Psoas muscle (tissue), 8 donors: ENCODE data around the gene MACROH2A1. TPM values are rescaled to one million over a fixed set of nuclear protein-coding genes. Genes with fewer than 3 reads are reported as not detected.

Experiments
- ATAC-seq, 4 donors: fragments of 200-7000 bp; cut with Tn5 transposase; one replicate each; pipeline ENCODE4 v1.9.1; 2020; ENCODE audit warnings: moderate library complexity in 3 of 4, mild to moderate bottlenecking in 2 of 4
- DNase-seq, 2 donors: peaks; one replicate each; pipeline ENCODE4 v3.0.0-alpha.2; 2020
- H3K27ac ChIP-seq: fragments of 200-600 bp; one replicate; pipeline ENCODE4 v1.8.0; 2022
- H3K27me3 ChIP-seq, 3 donors: fragments of 200-600 bp in 1 of 3; one replicate each; pipeline versions ENCODE4 v1.6.1 to v1.8.0; 2013 to 2022; ENCODE audit warnings: low read length in 2 of 3, mild to moderate bottlenecking in 2 of 3, moderate library complexity in 1 of 3; ENCODE audit not compliant: insufficient read depth in 3 of 3
- H3K36me3 ChIP-seq, 2 donors: fragments of 200-600 bp in 1 of 2; one replicate each; pipeline versions ENCODE4 v1.6.1 to v1.8.0; 2013 to 2022; ENCODE audit warnings: low read depth in 1 of 2, mild to moderate bottlenecking in 1 of 2, moderate library complexity in 1 of 2; ENCODE audit not compliant: insufficient read depth in 1 of 2
- H3K4me1 ChIP-seq: fragments of 200-600 bp; one replicate; pipeline ENCODE4 v1.8.0; 2022
- H3K4me3 ChIP-seq: fragments of 200-600 bp; one replicate; pipeline ENCODE4 v1.8.0; 2022; ENCODE audit warnings: mild to moderate bottlenecking
- H3K9me3 ChIP-seq: fragments of 200-600 bp; one replicate; pipeline ENCODE4 v1.8.0; 2022
- CTCF ChIP-seq: fragments of 200-600 bp; IDR thresholded peaks from one replicate; pipeline ENCODE4 v1.8.0; 2022; ENCODE audit warnings: antibody characterized with exemption
- WGBS, 3 donors: extraction: QIAGEN DNeasy Blood & Tissue Kit; methylation state at CpG; one replicate each; pipeline versions ENCODE4 v1.1.6 to v1.1.7; 2013; 5-methylcytosine and 5-hydroxymethylcytosine counted together
- intact Hi-C, 2 donors: fragments of 100-400 bp; cut with DNase I; formaldehyde crosslinking; loops; one replicate each; pipeline versions ENCODE4 v1.11.0 to v1.14.2; 2022
- polyA plus RNA-seq, 3 donors: library from polyadenylated mRNA; stranded (reverse); fragments of 200-250 nt; gene quantifications; one replicate each; pipeline ENCODE4 v1.2.3, GENCODE V29; 2013
- total RNA-seq, 4 donors: library from RNA; stranded (reverse); fragmentation: NEBNext Ultra II Directional in 2 of 4; extraction: Animal tissue kit (Norgen Biotek cat#: 25700) in 2 of 4; gene quantifications; one replicate each; pipeline versions ENCODE4 v1.2.1 to v1.2.4, GENCODE V29; 2021 to 2023
- donor health status: healthy with polysubstance abuse.
- donor health status: DM: no; HTN: no; CAD: no; lungs with moderate emphysema.
- donor health status: Bipolar disorder and iron deficiency.
- donor health status: healthy.
- donor health status: DM: yes; HTN: yes; CAD: no.
- donor health status: DM: no; HTN: no; CAD: no.
- donor health status: DM: no; HTN: no; CAD: no.
- donor health status: DM: yes; HTN: yes; CAD: no.

Gene MACROH2A1
- total and polyA plus RNA-seq, 7 donors, result 57.8 to 127 (median 85.7) TPM

GRCh38 chr5:135393229-135393628 lies 5.8 kb downstream of the MACROH2A1 start:
- intact Hi-C loops, result no loop called here
- TF ChIP-seq CTCF, result no peak
- peaks cover 0 to 9% of the 10 kb centered on the region in 2 donors for H3K36me3 ChIP-seq
- no peaks in the 10 kb centered on the region for H3K27me3 ChIP-seq
- H3K4me1 ChIP-seq, result peaks cover 82% of the 10 kb centered on the region
- ATAC-seq, result no peak
- H3K4me3 ChIP-seq, result no peak overlapping the region
- DNase-seq, result no peak
- H3K9me3 ChIP-seq, result no peaks in the 10 kb centered on the region
- WGBS, 3 donors, result 84 to 89% (median 88%) methylated on average over 1 of the region's 1 CpG
- H3K27ac ChIP-seq, result no peak overlapping the region

GRCh38 chr5:135392256-135392655 lies 6.8 kb downstream of the MACROH2A1 start:
- Histone ChIP-seq H3K4me1 (peaks cover 79% of the 10 kb centered on the region), H3K36me3 (peaks cover 0 to 17% of the 10 kb centered on the region in 2 donors), H3K27me3 (no peaks in the 10 kb centered on the region), H3K9me3 (no peaks in the 10 kb centered on the region), H3K4me3 (no peak overlapping the region), H3K27ac (peak overlapping the region; percentile 14)
- 63 to 91% (median 88%) methylated on average over 2 of the region's 2 CpGs for WGBS, 3 donors
- peak in 3 of 4 donors; percentile 30 to 55 (median 33) for ATAC-seq
- intact Hi-C loops, result no loop called here
- TF ChIP-seq CTCF, result no peak
- no peak for DNase-seq

GRCh38 chr5:135391869-135392255 lies 7.2 kb downstream of the MACROH2A1 start:
- Histone ChIP-seq H3K27ac (peak overlapping the region; percentile 14), H3K4me3 (no peak overlapping the region), H3K27me3 (no peaks in the 10 kb centered on the region), H3K36me3 (peaks cover 0 to 17% of the 10 kb centered on the region in 2 donors), H3K9me3 (no peaks in the 10 kb centered on the region), H3K4me1 (peaks cover 79% of the 10 kb centered on the region)
- DNase-seq (peak in 1 of 2 donors; percentile 34), ATAC-seq (peak in 3 of 4 donors; percentile 19 to 58 (median 52))
- intact Hi-C loops, result no loop called here
- 60 to 78% (median 71%) methylated on average over 2 of the region's 2 CpGs for WGBS, 3 donors
- TF ChIP-seq CTCF, result no peak

GRCh38 chr5:135391116-135391868 lies 7.7 kb downstream of the MACROH2A1 start:
- Histone ChIP-seq H3K9me3 (no peaks in the 10 kb centered on the region), H3K36me3 (peaks cover 0 to 18% of the 10 kb centered on the region in 2 donors), H3K4me1 (peaks cover 79% of the 10 kb centered on the region), H3K27me3 (no peaks in the 10 kb centered on the region), H3K4me3 (no peak overlapping the region), H3K27ac (peak overlapping the region; percentile 5)
- ATAC-seq, result no peak
- 87 to 93% (median 93%) methylated on average over 6 of the region's 6 CpGs for WGBS, 3 donors
- intact Hi-C loops, result no loop called here
- no peak for TF ChIP-seq CTCF
- DNase-seq, result no peak
